ENCODE data around the gene RFX5. TPM values are rescaled to one million over a fixed set of nuclear protein-coding genes. Genes with fewer than 3 reads are reported as not detected.

RFX5 gene
- total RNA-seq, 1 donor from 2014 or later = 64.4 TPM

GRCh38 chr1:151290709-151291303, 56.2 kb downstream of the RFX5 start:
- Mint-ChIP-seq H3K27me3 (ENCODE audit: unreplicated experiment) (peaks cover 10% of the 10 kb centered on the region), H3K9me3 (ENCODE audit: unreplicated experiment) (peaks cover 1% of the 10 kb centered on the region), H3K4me3 (ENCODE audit: unreplicated experiment) (no peak overlapping the region), H3K36me3 (ENCODE audit: unreplicated experiment) (peaks cover 4% of the 10 kb centered on the region), H3K27ac (ENCODE audit: unreplicated experiment) (no peak overlapping the region), H3K4me1 (ENCODE audit: low read depth, unreplicated experiment) (peaks cover 11% of the 10 kb centered on the region)
- DNase-seq = no peak
- TF ChIP-seq, protein P1, sequence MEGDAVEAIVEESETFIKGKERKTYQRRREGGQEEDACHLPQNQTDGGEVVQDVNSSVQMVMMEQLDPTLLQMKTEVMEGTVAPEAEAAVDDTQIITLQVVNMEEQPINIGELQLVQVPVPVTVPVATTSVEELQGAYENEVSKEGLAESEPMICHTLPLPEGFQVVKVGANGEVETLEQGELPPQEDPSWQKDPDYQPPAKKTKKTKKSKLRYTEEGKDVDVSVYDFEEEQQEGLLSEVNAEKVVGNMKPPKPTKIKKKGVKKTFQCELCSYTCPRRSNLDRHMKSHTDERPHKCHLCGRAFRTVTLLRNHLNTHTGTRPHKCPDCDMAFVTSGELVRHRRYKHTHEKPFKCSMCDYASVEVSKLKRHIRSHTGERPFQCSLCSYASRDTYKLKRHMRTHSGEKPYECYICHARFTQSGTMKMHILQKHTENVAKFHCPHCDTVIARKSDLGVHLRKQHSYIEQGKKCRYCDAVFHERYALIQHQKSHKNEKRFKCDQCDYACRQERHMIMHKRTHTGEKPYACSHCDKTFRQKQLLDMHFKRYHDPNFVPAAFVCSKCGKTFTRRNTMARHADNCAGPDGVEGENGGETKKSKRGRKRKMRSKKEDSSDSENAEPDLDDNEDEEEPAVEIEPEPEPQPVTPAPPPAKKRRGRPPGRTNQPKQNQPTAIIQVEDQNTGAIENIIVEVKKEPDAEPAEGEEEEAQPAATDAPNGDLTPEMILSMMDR (IDR thresholded peaks at IDR 0.05; ENCODE audit: partially characterized antibody, unreplicated experiment) = no peak

Other genes with a start within 250 kb of the RFX5 start
- 119 TPM for gene SEMA6C, start 200.6 kb downstream of the RFX5 start, total RNA-seq (ENCODE audit: unreplicated experiment)
- not detected for gene TNFAIP8L2, start 190.6 kb downstream of the RFX5 start, total RNA-seq (ENCODE audit: unreplicated experiment)
- 21.9 TPM for gene LYSMD1, start 181.3 kb downstream of the RFX5 start, total RNA-seq (ENCODE audit: unreplicated experiment)
- 44.2 TPM for gene SCNM1, start 181.1 kb downstream of the RFX5 start, total RNA-seq (ENCODE audit: unreplicated experiment)
- 0.76 TPM for gene TMOD4, start 171.3 kb downstream of the RFX5 start, total RNA-seq (ENCODE audit: unreplicated experiment)
- 125 TPM for gene VPS72, start 157.1 kb downstream of the RFX5 start, total RNA-seq (ENCODE audit: unreplicated experiment)
- 79.4 TPM for gene PIP5K1A, start 148.7 kb downstream of the RFX5 start, total RNA-seq (ENCODE audit: unreplicated experiment)
- gene PSMD4, start 92.5 kb downstream of the RFX5 start, total RNA-seq (ENCODE audit: unreplicated experiment) = 250 TPM
- gene ZNF687, start 65.0 kb downstream of the RFX5 start, total RNA-seq (ENCODE audit: unreplicated experiment) = 34.4 TPM
- 68.7 TPM for gene PI4KB, start 19.8 kb downstream of the RFX5 start, total RNA-seq (ENCODE audit: unreplicated experiment)
- gene SELENBP1, start 25.5 kb upstream of the RFX5 start, total RNA-seq (ENCODE audit: unreplicated experiment) = 2.9 TPM
- gene PSMB4, start 52.3 kb upstream of the RFX5 start, total RNA-seq (ENCODE audit: unreplicated experiment) = 234 TPM
- gene POGZ, start 112.2 kb upstream of the RFX5 start, total RNA-seq (ENCODE audit: unreplicated experiment) = 146 TPM
- 2.0 TPM for gene CGN, start 164.1 kb upstream of the RFX5 start, total RNA-seq (ENCODE audit: unreplicated experiment)
- gene TUFT1, start 193.1 kb upstream of the RFX5 start, total RNA-seq (ENCODE audit: unreplicated experiment) = 7.0 TPM

All from glutamatergic neuron (in vitro differentiated cells).